ENCODE measurements around the gene CUL7.

DNA sequence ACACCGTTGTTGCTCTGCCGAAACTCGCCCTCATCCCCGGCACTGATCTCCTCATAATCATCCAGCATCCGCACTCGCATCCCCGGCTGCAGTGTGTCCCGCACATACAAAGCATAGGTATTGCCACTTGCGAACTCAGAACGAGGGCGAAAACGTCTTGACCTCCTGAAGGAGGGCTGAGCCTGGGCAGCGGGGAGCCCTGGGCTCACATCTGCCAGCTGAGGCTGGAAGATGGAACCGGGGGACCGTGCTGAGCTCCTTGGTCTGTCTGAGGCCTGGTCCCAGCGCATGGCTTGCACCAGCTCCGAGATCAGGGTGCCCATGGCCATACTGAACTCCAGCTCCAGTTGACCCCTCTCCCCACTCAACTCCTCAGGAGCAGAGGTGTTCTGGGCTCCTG, 2.7 kb downstream of the CUL7 start:
- TF ChIP-seq, protein P1, sequence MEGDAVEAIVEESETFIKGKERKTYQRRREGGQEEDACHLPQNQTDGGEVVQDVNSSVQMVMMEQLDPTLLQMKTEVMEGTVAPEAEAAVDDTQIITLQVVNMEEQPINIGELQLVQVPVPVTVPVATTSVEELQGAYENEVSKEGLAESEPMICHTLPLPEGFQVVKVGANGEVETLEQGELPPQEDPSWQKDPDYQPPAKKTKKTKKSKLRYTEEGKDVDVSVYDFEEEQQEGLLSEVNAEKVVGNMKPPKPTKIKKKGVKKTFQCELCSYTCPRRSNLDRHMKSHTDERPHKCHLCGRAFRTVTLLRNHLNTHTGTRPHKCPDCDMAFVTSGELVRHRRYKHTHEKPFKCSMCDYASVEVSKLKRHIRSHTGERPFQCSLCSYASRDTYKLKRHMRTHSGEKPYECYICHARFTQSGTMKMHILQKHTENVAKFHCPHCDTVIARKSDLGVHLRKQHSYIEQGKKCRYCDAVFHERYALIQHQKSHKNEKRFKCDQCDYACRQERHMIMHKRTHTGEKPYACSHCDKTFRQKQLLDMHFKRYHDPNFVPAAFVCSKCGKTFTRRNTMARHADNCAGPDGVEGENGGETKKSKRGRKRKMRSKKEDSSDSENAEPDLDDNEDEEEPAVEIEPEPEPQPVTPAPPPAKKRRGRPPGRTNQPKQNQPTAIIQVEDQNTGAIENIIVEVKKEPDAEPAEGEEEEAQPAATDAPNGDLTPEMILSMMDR (IDR thresholded peaks at IDR 0.05), result no peak
- no peak for TF ChIP-seq EZH2 (IDR thresholded peaks at IDR 0.05; ENCODE audit: borderline replicate concordance, insufficient read depth, low read depth, low read length, poor library complexity, severe bottlenecking)

Data from B cell (primary cell).